ENCODE results near the gene STEEP1. TPM values are rescaled to one million over a fixed set of nuclear protein-coding genes. Genes with fewer than 3 reads are reported as not detected.

The STEEP1 gene
- 19.7 and 20.3 TPM in 2 replicates for polyA plus RNA-seq (2011; rRNA removed)
- polyA minus RNA-seq (2011; rRNA and poly(A)+ RNA removed), result 18.5 and 18.7 TPM in 2 replicates

DNA sequence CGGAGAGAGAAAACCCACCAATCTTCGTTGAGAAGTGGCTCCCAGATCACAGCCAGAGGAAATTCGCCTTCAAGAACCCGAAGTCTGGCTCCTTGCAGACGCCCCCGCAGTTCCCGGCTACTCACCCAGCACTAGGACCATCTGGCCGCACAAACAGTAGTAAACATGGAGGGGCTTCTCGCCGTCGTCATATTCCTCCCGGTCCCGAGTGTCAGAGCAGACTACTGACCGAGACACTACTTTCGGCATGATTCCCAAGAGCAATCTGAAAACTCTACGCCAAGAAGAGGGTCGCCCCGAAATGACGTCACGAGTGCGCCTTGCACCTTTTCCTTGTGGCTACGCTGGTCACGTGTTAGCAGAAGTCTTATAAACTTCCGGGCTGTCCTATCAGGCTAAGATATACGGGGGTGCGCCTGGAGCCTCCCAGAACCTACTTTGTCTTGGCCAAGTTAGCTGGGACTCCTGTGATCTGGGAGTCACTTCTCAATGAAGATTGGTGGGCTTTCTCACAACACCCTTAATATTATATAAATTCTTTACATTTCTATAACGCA is at the start of gene STEEP1:
Gene STEEP1, minus strand, starts transcription at position 303 of the 557 bp plus-strand sequence. Its CDS starts 54 bp downstream, at position 249.
- no peaks in the 10 kb centered on the region for H3K27me3 ChIP-seq (ENCODE audit: control insufficient read depth, insufficient read depth, low read length)
- peak; percentile 63 for DNase-seq (ENCODE audit: low read depth, low spot score)
- CTCF ChIA-PET, result interaction anchor here (0.6 kb wide), 1 partner anchor 147 kb away, joined by 3 read pairs; no protein-coding TSS in a partner anchor
- H3K4me3 ChIP-seq (ENCODE audit: low read depth, low read length), result peak within 1 kb of the TSS; percentile 70
- TF ChIP-seq CTCF (IDR thresholded peaks at IDR 0.05; ENCODE audit: low read depth, low read length), result no peak
- no peaks in the 10 kb centered on the region for H3K9me3 ChIP-seq (ENCODE audit: control insufficient read depth, insufficient read depth, low read length)
- H3K27ac ChIP-seq (ENCODE audit: low read depth, low read length), result peak within 1 kb of the TSS; percentile 61
- POLR2A ChIA-PET, result interaction anchor here (1.1 kb wide), 1 partner anchor 10 kb away, joined by 5 read pairs; the partner anchor contains the start of gene UBE2A

DNA sequence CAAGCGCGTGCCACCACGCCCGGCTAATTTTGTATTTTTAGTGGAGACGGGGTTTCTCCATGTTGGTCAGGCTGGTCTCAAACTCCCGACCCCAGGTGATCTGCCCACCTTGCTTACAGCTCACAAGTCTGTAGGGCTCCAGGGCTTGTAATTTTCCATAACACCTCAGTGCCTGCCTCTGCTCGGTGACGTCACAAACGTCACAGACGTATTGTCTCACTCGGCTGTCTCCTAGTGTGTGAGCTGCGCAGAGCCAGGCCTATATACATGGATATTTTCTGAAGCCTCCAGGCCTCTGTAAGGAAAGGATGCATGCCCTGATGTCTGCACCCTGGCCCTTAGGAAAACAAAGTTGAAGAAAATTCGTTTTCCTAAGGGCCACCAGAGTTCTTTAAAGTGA is 49.6 kb upstream of the STEEP1 start:
- Histone ChIP-seq H3K27ac (ENCODE audit: low read depth, low read length) (no peak overlapping the region), H3K4me3 (ENCODE audit: low read depth, low read length) (no peak overlapping the region), H3K9me3 (ENCODE audit: control insufficient read depth, insufficient read depth, low read length) (no peaks in the 10 kb centered on the region), H3K27me3 (ENCODE audit: control insufficient read depth, insufficient read depth, low read length) (no peaks in the 10 kb centered on the region)
- no peak for TF ChIP-seq CTCF (IDR thresholded peaks at IDR 0.05; ENCODE audit: low read depth, low read length)
- ChIA-PET POLR2A (no interaction called here), CTCF (no interaction called here)
- DNase-seq (ENCODE audit: low read depth, low spot score), result no peak

DNA sequence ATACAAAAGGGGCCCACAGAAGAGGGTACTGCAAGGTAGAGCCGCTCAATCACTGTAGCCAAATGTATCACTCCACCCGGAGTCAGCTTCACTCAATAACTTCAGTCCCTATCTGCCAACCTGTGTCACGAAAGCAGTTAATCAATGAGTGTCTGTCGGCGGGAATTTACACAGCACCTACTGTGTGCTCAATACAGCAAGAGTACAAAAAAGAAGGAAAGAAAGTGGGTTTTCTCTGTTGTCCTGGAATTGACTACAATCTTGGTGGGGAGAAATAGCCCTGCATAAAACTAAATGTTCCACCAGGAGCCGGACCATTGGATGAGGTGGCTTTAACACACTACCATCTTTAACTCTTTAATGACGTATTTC is 41.8 kb upstream of the STEEP1 start:
- CTCF ChIA-PET, result interaction anchor here (1.0 kb wide), 1 partner anchor 91 kb away, joined by 4 read pairs; no protein-coding TSS in a partner anchor
- H3K9me3 ChIP-seq (ENCODE audit: control insufficient read depth, insufficient read depth, low read length), result no peaks in the 10 kb centered on the region
- H3K4me3 ChIP-seq (ENCODE audit: low read depth, low read length), result peak overlapping the region; percentile 90
- peak overlapping the region; percentile 85 for H3K27ac ChIP-seq (ENCODE audit: low read depth, low read length)
- TF ChIP-seq CTCF (IDR thresholded peaks at IDR 0.05; ENCODE audit: low read depth, low read length), result no peak
- DNase-seq (ENCODE audit: low read depth, low spot score), result no peak
- H3K27me3 ChIP-seq (ENCODE audit: control insufficient read depth, insufficient read depth, low read length), result no peaks in the 10 kb centered on the region
- POLR2A ChIA-PET, result interaction anchor here (0.5 to 0.8 kb wide), 3 partner anchors 25 to 325 kb away, joined by 3 to 4 read pairs (median 3); no protein-coding TSS in a partner anchor

DNA sequence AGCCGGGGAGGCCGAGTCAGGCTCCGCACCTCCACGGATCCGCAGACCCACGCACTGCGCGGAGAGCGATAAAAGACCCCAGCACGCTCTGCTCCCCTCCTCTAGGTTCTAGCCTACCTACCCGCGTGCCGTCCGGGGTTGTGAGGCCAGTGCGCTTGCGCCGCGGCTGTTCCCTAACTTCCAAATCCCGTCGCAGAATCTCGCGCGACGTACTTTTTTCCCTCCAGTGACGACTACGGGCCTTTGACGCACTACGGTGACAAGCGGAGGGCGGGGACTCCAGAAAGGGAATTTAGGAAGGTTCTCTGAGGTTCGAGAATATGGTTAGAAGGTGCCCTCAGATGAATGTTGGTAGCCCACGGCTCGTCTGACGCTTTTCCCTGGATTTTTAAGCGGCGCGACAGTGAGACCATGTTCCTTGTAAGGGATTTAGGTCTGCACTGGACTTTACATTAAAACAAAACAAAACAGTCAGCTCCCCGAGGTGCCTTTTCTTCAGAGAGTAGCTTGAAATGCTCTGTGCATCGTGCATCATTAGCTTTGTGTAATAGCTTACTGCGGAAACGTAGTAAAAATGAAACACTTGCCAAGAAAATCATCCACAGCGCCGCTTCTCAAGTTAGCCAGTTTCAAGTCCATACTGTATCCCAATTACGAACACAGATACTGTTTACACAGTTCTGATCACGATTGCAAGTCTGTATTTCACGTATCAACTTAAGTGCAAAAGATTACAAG is 41.2 kb upstream of the STEEP1 start, which contains the start of gene NKRF:
Gene NKRF, minus strand, starts transcription at position 145 of the 738 bp plus-strand sequence.
- CTCF ChIA-PET, result interaction anchor here (1.0 to 1.1 kb wide), 2 partner anchors 91 to 118 kb away, joined by 3 to 4 read pairs; no protein-coding TSS in a partner anchor
- Histone ChIP-seq H3K27ac (ENCODE audit: low read depth, low read length) (peak within 1 kb of the TSS; percentile 85), H3K4me3 (ENCODE audit: low read depth, low read length) (peak within 1 kb of the TSS; percentile 90), H3K9me3 (ENCODE audit: control insufficient read depth, insufficient read depth, low read length) (no peaks in the 10 kb centered on the region), H3K27me3 (ENCODE audit: control insufficient read depth, insufficient read depth, low read length) (no peaks in the 10 kb centered on the region)
- peak; percentile 75 for DNase-seq (ENCODE audit: low read depth, low spot score)
- POLR2A ChIA-PET, result interaction anchor here (0.5 to 1.2 kb wide), 6 partner anchors 25 to 326 kb away, joined by 3 to 4 read pairs (median 3); no protein-coding TSS in a partner anchor
- no peak for TF ChIP-seq CTCF (IDR thresholded peaks at IDR 0.05; ENCODE audit: low read depth, low read length)
